HCT116 (cell line): Measurements from ENCODE around the gene DGCR8. TPM values are rescaled to one million over a fixed set of nuclear protein-coding genes. Genes with fewer than 3 reads are reported as not detected.

ENCODE experiments used
- ATAC-seq: fragments of 200-7000 bp; cut with Tn5 transposase; 2 replicates; pipeline ENCODE4 v1.9.1; 2020; ENCODE audit warnings: mild to moderate bottlenecking, moderate library complexity
- BruUV-seq: library from RNA; stranded (reverse); fragments of 400-500 nt; replicated peaks from 2 replicates; lab custom pipeline; 2021; lab: Mats Ljungman, UMichigan
- CTCF ChIA-PET: fragments of 300-600 bp; sonication (Branson Sonifier 250); formaldehyde crosslinking; loops from one replicate; lab custom pipeline; 2021; ENCODE audit warnings: antibody characterized with exemption; lab: Charles Lee
- POLR2A ChIA-PET: fragments of 300-600, 350-600 bp; sonication (Branson Sonifier 250); formaldehyde crosslinking; loops from one replicate; lab custom pipeline; 2021; ENCODE audit warnings: antibody characterized with exemption; lab: Charles Lee
- RAD21 ChIA-PET, 2 experiments: fragments of 300-600 bp; sonication (Branson Sonifier 250); formaldehyde crosslinking; loops; one replicate each; lab custom pipeline; 2023; ENCODE audit warnings: low total read pairs in 2 of 2; ENCODE audit not compliant: uncharacterized antibody in 2 of 2, unreplicated experiment in 2 of 2, low non-redundant PET in 1 of 2; lab: Charles Lee
- DNase-seq: peaks from one replicate; pipeline ENCODE4 v3.0.0-alpha.2; 2010; ENCODE audit warnings: low read depth, low spot score
- H2AFZ ChIP-seq: fragments of 200-600 bp; shearing (Covaris generic), sonication (generic); 2 replicates; pipeline ENCODE4 v1.6.1; 2017; ENCODE audit warnings: low read depth, mixed run types, mixed read lengths, antibody characterized with exemption, low read length; ENCODE audit not compliant: poor library complexity, severe bottlenecking
- H3K27ac ChIP-seq: 2 replicates; pipeline ENCODE4 v1.5.1; 2012; ENCODE audit warnings: low read depth, low read length
- H3K27me3 ChIP-seq: fragments of 200-600 bp; sonication (generic); 2 replicates; pipeline ENCODE4 v1.6.1; 2016; ENCODE audit warnings: mixed run types, low read length, mixed read lengths; ENCODE audit not compliant: insufficient read depth
- H3K36me3 ChIP-seq, 2 experiments: fragments of 200-500 bp in 1 of 2; fragments of 200-600 bp in 1 of 2; sonication (Bioruptor generic) in 1 of 2; sonication (generic) in 1 of 2; 2 replicates each; pipeline versions ENCODE4 v1.5.1 to v1.6.1; 2014 to 2016; ENCODE audit warnings: low read length in 2 of 2, inconsistent platforms in 1 of 2, mixed read lengths in 1 of 2, mixed run types in 1 of 2; ENCODE audit not compliant: insufficient read depth in 2 of 2, control insufficient read depth in 1 of 2
- H3K4me1 ChIP-seq, 2 experiments: fragments of 200-600 bp in 1 of 2; sonication (generic) in 1 of 2; 2 replicates each; pipeline versions ENCODE4 v1.5.1 to v1.6.1; 2012 to 2017; ENCODE audit warnings: low read length in 2 of 2, inconsistent platforms in 1 of 2, mild to moderate bottlenecking in 1 of 2, mixed read lengths in 1 of 2, mixed run types in 1 of 2, moderate library complexity in 1 of 2; ENCODE audit not compliant: insufficient read depth in 2 of 2, control insufficient read depth in 1 of 2
- H3K4me2 ChIP-seq: fragments of 200-600 bp; sonication (generic); 2 replicates; pipeline ENCODE4 v1.6.1; 2017; ENCODE audit warnings: mixed run types, low read length, mixed read lengths
- H3K4me3 ChIP-seq, 2 experiments: fragments of 200-600 bp in 1 of 2; sonication (generic) in 1 of 2; replicated peaks in 1 of 2; 2 replicates each; pipeline ENCODE4 v1.5.1; 2011 to 2016; ENCODE audit warnings: low read length in 2 of 2, control low read depth in 1 of 2, low read depth in 1 of 2, mild to moderate bottlenecking in 1 of 2, mixed read lengths in 1 of 2, mixed run types in 1 of 2
- H3K79me2 ChIP-seq: fragments of 200-600 bp; sonication (generic); 2 replicates; pipeline ENCODE4 v1.6.1; 2017; ENCODE audit warnings: mild to moderate bottlenecking, mixed run types, low read length, moderate library complexity, mixed read lengths; ENCODE audit not compliant: insufficient read depth
- H3K9ac ChIP-seq: fragments of 200-600 bp; sonication (generic); 2 replicates; pipeline ENCODE4 v1.6.1; 2016; ENCODE audit warnings: low read length, mixed read lengths
- H3K9me2 ChIP-seq: fragments of 200-600 bp; sonication (generic), shearing (Covaris generic); 2 replicates; pipeline ENCODE4 v1.6.1; 2017; ENCODE audit warnings: mixed run types, mild to moderate bottlenecking, moderate library complexity; ENCODE audit not compliant: insufficient read depth
- H3K9me3 ChIP-seq, 2 experiments: fragments of 200-500 bp in 1 of 2; fragments of 200-600 bp in 1 of 2; sonication (Bioruptor generic) in 1 of 2; sonication (generic) in 1 of 2; 2 replicates each; pipeline ENCODE4 v1.6.1; 2014 to 2017; ENCODE audit warnings: low read length in 2 of 2, mixed read lengths in 2 of 2, inconsistent platforms in 1 of 2, low read depth in 1 of 2, mild to moderate bottlenecking in 1 of 2, mixed run types in 1 of 2, moderate library complexity in 1 of 2; ENCODE audit not compliant: control insufficient read depth in 1 of 2, insufficient read depth in 1 of 2
- H4K20me1 ChIP-seq: fragments of 200-600 bp; sonication (generic), shearing (Covaris generic); 2 replicates; pipeline ENCODE4 v1.6.1; 2017; ENCODE audit warnings: mixed run types, mild to moderate bottlenecking, moderate library complexity; ENCODE audit not compliant: insufficient read depth
- CBX3 ChIP-seq: IDR thresholded peaks from 2 replicates; pipeline ENCODE4 v1.6.1; 2012; ENCODE audit warnings: low read depth
- CEBPB ChIP-seq: IDR thresholded peaks from 2 replicates; pipeline ENCODE4 v1.6.1; 2012; ENCODE audit warnings: low read depth
- EGR1 ChIP-seq: IDR thresholded peaks from 2 replicates; pipeline ENCODE4 v1.6.1; 2012; ENCODE audit warnings: low read depth
- EZH2 ChIP-seq: fragments of 200-600 bp; sonication (generic); IDR thresholded peaks from 2 replicates; pipeline ENCODE4 v1.6.1; 2017; ENCODE audit warnings: antibody characterized with exemption, mixed run types
- EZH2phosphoT487 ChIP-seq: fragments of 200-600 bp; IDR thresholded peaks from 2 replicates; pipeline ENCODE4 v1.6.1; 2018; ENCODE audit warnings: antibody characterized with exemption, borderline replicate concordance
- FOSL1 ChIP-seq: IDR thresholded peaks from 2 replicates; pipeline ENCODE4 v1.6.1; 2012; ENCODE audit warnings: low read depth
- JUND ChIP-seq: IDR thresholded peaks from 2 replicates; pipeline ENCODE4 v1.6.1; 2012
- POLR2A ChIP-seq: IDR thresholded peaks from 2 replicates; pipeline ENCODE4 v1.7.0; 2011; ENCODE audit warnings: borderline replicate concordance; ENCODE audit not compliant: insufficient read depth, insufficient read length; ENCODE audit errors: extremely low read depth
- POLR2AphosphoS5 ChIP-seq: IDR thresholded peaks from 2 replicates; pipeline ENCODE4 v1.6.1; 2011; ENCODE audit warnings: mild to moderate bottlenecking, low read depth, low read length, moderate library complexity
- RAD21 ChIP-seq: IDR thresholded peaks from 2 replicates; pipeline ENCODE4 v1.6.1; 2012; ENCODE audit warnings: low read depth, mild to moderate bottlenecking
- SIN3A ChIP-seq: IDR thresholded peaks from 2 replicates; pipeline ENCODE4 v1.6.1; 2012; ENCODE audit warnings: low read depth
- SP1 ChIP-seq: IDR thresholded peaks from 2 replicates; pipeline ENCODE4 v1.6.1; 2012; ENCODE audit warnings: low read depth
- SRF ChIP-seq: IDR thresholded peaks from 2 replicates; pipeline ENCODE4 v1.6.1; 2012; ENCODE audit warnings: low read depth
- TCF7L2 ChIP-seq: IDR thresholded peaks from 2 replicates; pipeline ENCODE4 v1.7.0; 2011; ENCODE audit warnings: borderline replicate concordance, inconsistent platforms; ENCODE audit not compliant: insufficient read depth, insufficient read length; ENCODE audit errors: extremely low read depth
- ZFX ChIP-seq: fragments of 450-650 bp; IDR thresholded peaks from 2 replicates; pipeline ENCODE4 v1.6.1; 2017
- ZNF274 ChIP-seq: fragments of 200-500 bp; sonication (Bioruptor generic); IDR thresholded peaks from 2 replicates; pipeline ENCODE4 v1.6.1; 2014; ENCODE audit warnings: mild to moderate bottlenecking, low read depth, low read length, inconsistent platforms
- intact Hi-C: fragments of 100-400 bp; cut with micrococcal nuclease; formaldehyde crosslinking; loops from 2 replicates; pipeline ENCODE4 v1.10.0; 2022
- total RNA-seq: library from RNA; stranded (reverse); gene quantifications from one replicate; pipeline ENCODE4 v1.2.1, GENCODE V29; 2021; ENCODE audit not compliant: unreplicated experiment
- TF ChIP-seq, protein P1 (sequence below): IDR thresholded peaks from 2 replicates; pipeline ENCODE4 v1.6.1; 2011; ENCODE audit warnings: mild to moderate bottlenecking, low read length, moderate library complexity; ENCODE audit not compliant: insufficient replicate concordance; ENCODE audit errors: extremely low read depth
- TF ChIP-seq, protein P2 (sequence below): IDR thresholded peaks from 2 replicates; pipeline ENCODE4 v1.6.1; 2012
- TF ChIP-seq, protein P3 (sequence below), 3 experiments: fragments of 200-600 bp in 1 of 3; sonication (generic) in 1 of 3; IDR thresholded peaks in 2 of 3; conservative IDR thresholded peaks in 1 of 3; 2 replicates each; pipeline ENCODE4 v1.5.1; 2012 to 2017; ENCODE audit warnings: low read depth in 2 of 3, low read length in 2 of 3, antibody characterized with exemption in 1 of 3, borderline replicate concordance in 1 of 3, control low read depth in 1 of 3, mild to moderate bottlenecking in 1 of 3, mixed read lengths in 1 of 3, mixed run types in 1 of 3, moderate library complexity in 1 of 3; ENCODE audit not compliant: insufficient read depth in 1 of 3

Gene DGCR8
- total RNA-seq, 1 experiment from 2014 or later: 43.8 TPM

DNA sequence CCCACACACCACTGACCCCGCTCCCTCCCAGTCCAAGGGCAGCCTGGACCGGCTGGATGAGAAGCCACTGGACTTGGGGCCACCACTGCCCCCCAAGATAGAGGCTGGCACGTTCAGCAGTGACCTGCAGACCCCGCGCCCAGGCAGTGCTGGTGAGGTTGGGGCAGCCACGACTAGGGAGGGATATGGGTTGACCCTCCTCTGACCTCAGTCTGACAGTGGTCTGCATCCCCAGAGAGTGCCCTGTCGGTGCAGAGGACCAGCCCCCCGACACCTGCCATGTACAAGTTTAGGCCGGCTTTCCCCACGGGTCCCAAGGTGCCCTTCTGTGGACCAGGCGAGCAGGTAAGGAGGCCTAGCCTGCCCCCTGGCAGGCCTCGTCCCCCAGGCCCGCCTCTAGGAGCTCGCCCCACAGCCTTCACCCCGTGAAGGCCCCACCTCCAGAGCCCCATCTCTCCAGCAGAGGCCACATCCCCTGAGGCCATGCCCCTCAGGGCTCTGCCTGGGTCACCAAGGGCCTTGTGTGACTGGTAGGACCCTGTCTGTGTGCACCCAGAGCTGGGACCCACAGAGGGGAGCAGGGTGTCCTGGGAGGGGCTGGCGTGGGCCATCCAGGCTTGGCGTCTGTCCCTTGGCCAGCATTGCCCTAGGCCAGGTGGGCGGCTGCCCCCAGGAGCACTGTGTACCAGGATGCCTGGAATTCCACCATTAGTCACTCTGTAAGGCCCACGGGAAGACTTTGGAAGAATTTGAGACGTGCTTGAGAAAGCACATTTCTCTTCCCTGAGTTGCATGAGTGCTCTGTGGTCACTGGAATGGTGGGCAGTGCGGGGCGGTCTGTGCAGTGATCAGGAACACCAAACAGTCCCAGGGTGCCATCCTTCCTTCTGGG is 61.4 kb downstream of the DGCR8 start:
- no peak overlapping the region for H3K9ac ChIP-seq
- H3K4me3 ChIP-seq: no peak overlapping the region
- ChIA-PET CTCF (no interaction called here), RAD21 (no interaction called here), POLR2A (no interaction called here)
- H3K79me2 ChIP-seq: peaks cover 35% of the 10 kb centered on the region
- intact Hi-C loops: no loop called here
- H2AFZ ChIP-seq: no peak overlapping the region
- H3K4me1 ChIP-seq: peaks cover 4 to 12% of the 10 kb centered on the region in 2 experiments; a peak in 2 of 4 replicates
- no peak for DNase-seq
- no peak for TF ChIP-seq ZNF274
- no peak for TF ChIP-seq EZH2phosphoT487
- TF ChIP-seq SIN3A: no peak
- TF ChIP-seq EZH2: no peak
- TF ChIP-seq POLR2AphosphoS5: no peak
- TF ChIP-seq, protein P1, sequence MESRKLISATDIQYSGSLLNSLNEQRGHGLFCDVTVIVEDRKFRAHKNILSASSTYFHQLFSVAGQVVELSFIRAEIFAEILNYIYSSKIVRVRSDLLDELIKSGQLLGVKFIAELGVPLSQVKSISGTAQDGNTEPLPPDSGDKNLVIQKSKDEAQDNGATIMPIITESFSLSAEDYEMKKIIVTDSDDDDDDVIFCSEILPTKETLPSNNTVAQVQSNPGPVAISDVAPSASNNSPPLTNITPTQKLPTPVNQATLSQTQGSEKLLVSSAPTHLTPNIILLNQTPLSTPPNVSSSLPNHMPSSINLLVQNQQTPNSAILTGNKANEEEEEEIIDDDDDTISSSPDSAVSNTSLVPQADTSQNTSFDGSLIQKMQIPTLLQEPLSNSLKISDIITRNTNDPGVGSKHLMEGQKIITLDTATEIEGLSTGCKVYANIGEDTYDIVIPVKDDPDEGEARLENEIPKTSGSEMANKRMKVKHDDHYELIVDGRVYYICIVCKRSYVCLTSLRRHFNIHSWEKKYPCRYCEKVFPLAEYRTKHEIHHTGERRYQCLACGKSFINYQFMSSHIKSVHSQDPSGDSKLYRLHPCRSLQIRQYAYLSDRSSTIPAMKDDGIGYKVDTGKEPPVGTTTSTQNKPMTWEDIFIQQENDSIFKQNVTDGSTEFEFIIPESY: no peak
- TF ChIP-seq, protein P2, sequence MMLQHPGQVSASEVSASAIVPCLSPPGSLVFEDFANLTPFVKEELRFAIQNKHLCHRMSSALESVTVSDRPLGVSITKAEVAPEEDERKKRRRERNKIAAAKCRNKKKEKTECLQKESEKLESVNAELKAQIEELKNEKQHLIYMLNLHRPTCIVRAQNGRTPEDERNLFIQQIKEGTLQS: no peak
- TF ChIP-seq TCF7L2: no peak
- TF ChIP-seq, protein P3, sequence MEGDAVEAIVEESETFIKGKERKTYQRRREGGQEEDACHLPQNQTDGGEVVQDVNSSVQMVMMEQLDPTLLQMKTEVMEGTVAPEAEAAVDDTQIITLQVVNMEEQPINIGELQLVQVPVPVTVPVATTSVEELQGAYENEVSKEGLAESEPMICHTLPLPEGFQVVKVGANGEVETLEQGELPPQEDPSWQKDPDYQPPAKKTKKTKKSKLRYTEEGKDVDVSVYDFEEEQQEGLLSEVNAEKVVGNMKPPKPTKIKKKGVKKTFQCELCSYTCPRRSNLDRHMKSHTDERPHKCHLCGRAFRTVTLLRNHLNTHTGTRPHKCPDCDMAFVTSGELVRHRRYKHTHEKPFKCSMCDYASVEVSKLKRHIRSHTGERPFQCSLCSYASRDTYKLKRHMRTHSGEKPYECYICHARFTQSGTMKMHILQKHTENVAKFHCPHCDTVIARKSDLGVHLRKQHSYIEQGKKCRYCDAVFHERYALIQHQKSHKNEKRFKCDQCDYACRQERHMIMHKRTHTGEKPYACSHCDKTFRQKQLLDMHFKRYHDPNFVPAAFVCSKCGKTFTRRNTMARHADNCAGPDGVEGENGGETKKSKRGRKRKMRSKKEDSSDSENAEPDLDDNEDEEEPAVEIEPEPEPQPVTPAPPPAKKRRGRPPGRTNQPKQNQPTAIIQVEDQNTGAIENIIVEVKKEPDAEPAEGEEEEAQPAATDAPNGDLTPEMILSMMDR (IDR thresholded peaks at IDR 0.05 in 2 of 3, conservative IDR thresholded peaks at IDR 0.05 in 1 of 3; ENCODE audit: borderline replicate concordance in 1 of 3, insufficient read depth in 1 of 3, low read depth in 2 of 3, low read length in 2 of 3): no peak
- TF ChIP-seq CBX3: no peak
- no peak for TF ChIP-seq RAD21
- no peak for TF ChIP-seq FOSL1
- TF ChIP-seq POLR2A: no peak
- TF ChIP-seq SRF: no peak
- no peak for TF ChIP-seq EGR1
- no peak for TF ChIP-seq JUND
- TF ChIP-seq ZFX: no peak
- no peak for TF ChIP-seq CEBPB
- no peak for TF ChIP-seq SP1
- TF ChIP-seq, all 23 proteins: peak for 0
- BruUV-seq: no TSS peak
- no peak for ATAC-seq
- no peaks in the 10 kb centered on the region for H3K9me3 ChIP-seq
- H3K27ac ChIP-seq: no peak overlapping the region
- peaks cover 5 to 6% of the 10 kb centered on the region in 2 experiments; a peak in 2 of 4 replicates for H3K36me3 ChIP-seq
- H3K27me3 ChIP-seq: no peaks in the 10 kb centered on the region
- no peaks in the 10 kb centered on the region for H4K20me1 ChIP-seq
- no peak overlapping the region for H3K4me2 ChIP-seq
- H3K9me2 ChIP-seq: no peaks in the 10 kb centered on the region
